ENCODE measurements around the gene C1orf21.

The C1orf21 gene

GRCh38 chr1:184416946-184417345 lies 30.1 kb downstream of the C1orf21 start:
- no peak for DNase-seq (ENCODE audit: low read depth)

GRCh38 chr1:184417916-184418315 lies 31.1 kb downstream of the C1orf21 start:
- DNase-seq (ENCODE audit: low read depth): no peak

- no peak for DNase-seq (ENCODE audit: low read depth)
Measured at GRCh38 chr1:184418652-184419349, 32.0 kb downstream of the C1orf21 start.

GRCh38 chr1:184419350-184420161 lies 32.7 kb downstream of the C1orf21 start:
- no peak for DNase-seq (ENCODE audit: low read depth)

GRCh38 chr1:184422490-184423233 lies 35.8 kb downstream of the C1orf21 start:
- no peak for DNase-seq (ENCODE audit: low read depth)

GRCh38 chr1:184423649-184424048 lies 36.8 kb downstream of the C1orf21 start:
- DNase-seq (ENCODE audit: low read depth): no peak

- DNase-seq (ENCODE audit: low read depth): no peak
Measured at GRCh38 chr1:184424157-184424556, 37.3 kb downstream of the C1orf21 start.

GRCh38 chr1:184424945-184425344 lies 38.1 kb downstream of the C1orf21 start:
- DNase-seq (ENCODE audit: low read depth): no peak

- no peak for DNase-seq (ENCODE audit: low read depth)
Measured at GRCh38 chr1:184425449-184426277, 38.8 kb downstream of the C1orf21 start.

- no peak for DNase-seq (ENCODE audit: low read depth)
Measured at GRCh38 chr1:184426278-184426674, 39.4 kb downstream of the C1orf21 start.

- no peak for DNase-seq (ENCODE audit: low read depth)
Measured at GRCh38 chr1:184427722-184428121, 40.9 kb downstream of the C1orf21 start.

GRCh38 chr1:184428604-184429003 lies 41.8 kb downstream of the C1orf21 start:
- DNase-seq (ENCODE audit: low read depth): no peak

- no peak for DNase-seq (ENCODE audit: low read depth)
Measured at GRCh38 chr1:184429335-184429734, 42.5 kb downstream of the C1orf21 start.

GRCh38 chr1:184433956-184434502 lies 47.2 kb downstream of the C1orf21 start:
- DNase-seq (ENCODE audit: low read depth): no peak

- no peak for DNase-seq (ENCODE audit: low read depth)
Measured at GRCh38 chr1:184437291-184437690, 50.5 kb downstream of the C1orf21 start.

- DNase-seq (ENCODE audit: low read depth): no peak
Measured at GRCh38 chr1:184438363-184438762, 51.5 kb downstream of the C1orf21 start.

- no peak for DNase-seq (ENCODE audit: low read depth)
Measured at GRCh38 chr1:184442260-184442659, 55.4 kb downstream of the C1orf21 start.

- no peak for DNase-seq (ENCODE audit: low read depth)
Measured at GRCh38 chr1:184443201-184443600, 56.4 kb downstream of the C1orf21 start.

GRCh38 chr1:184443624-184444023 lies 56.8 kb downstream of the C1orf21 start:
- no peak for DNase-seq (ENCODE audit: low read depth)

GRCh38 chr1:184445997-184446396 lies 59.2 kb downstream of the C1orf21 start:
- no peak for DNase-seq (ENCODE audit: low read depth)

- no peak for DNase-seq (ENCODE audit: low read depth)
Measured at GRCh38 chr1:184447651-184448185, 60.9 kb downstream of the C1orf21 start.
